ENCODE results near the gene CBX4.

DNA sequence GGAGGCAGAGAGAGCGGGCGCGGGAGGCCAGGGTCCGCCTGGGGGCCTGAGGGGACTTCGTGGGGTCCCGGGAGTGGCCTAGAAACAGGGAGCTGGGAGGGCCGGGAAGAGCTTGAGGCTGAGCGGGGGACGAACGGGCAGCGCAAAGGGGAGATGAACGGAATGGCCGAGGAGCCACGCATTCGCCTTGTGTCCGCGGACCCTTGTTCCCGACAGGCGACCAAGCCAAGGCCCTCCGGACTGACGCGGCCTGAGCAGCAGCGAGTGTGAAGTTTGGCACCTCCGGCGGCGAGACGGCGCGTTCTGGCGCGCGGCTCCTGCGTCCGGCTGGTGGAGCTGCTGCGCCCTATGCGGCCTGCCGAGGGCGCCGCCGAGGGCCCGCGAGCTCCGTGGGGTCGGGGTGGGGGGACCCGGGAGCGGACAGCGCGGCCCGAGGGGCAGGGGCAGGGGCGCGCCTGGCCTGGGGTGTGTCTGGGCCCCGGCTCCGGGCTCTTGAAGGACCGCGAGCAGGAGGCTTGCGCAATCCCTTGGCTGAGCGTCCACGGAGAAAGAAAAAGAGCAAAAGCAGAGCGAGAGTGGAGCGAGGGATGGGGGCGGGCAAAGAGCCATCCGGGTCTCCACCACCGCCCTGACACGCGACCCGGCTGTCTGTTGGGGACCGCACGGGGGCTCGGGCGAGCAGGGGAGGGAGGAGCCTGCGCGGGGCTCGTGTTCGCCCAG, 1.2 kb upstream of the CBX4 start:
- no peak for TF ChIP-seq EZH2 (optimal IDR thresholded peaks at IDR 0.05; ENCODE audit: low read depth, low read length)
- TF ChIP-seq EZH2phosphoT487 (IDR thresholded peaks at IDR 0.05; ENCODE audit: low read length) = no peak
- TF ChIP-seq CTCF (IDR thresholded peaks at IDR 0.05; ENCODE audit: low read length) = no peak
